Activated naive CD8-positive, alpha-beta T cell treated with anti-CD3 and anti-CD28 coated beads, Interleukin-2, amount 50 U/mL, for 16 hours (primary cell): Measurements from ENCODE around the gene CEBPZ.
"Not testable (repeated sequence)": the region's sequence is repeated elsewhere in the genome, so short reads cannot be mapped to it uniquely, and the experiment has no call there.

Source experiments
- DNase-seq: peaks from one replicate; pipeline ENCODE4 v3.0.0-alpha.2; 2020; ENCODE audit warnings: low read depth, low spot score

CEBPZ gene

DNA sequence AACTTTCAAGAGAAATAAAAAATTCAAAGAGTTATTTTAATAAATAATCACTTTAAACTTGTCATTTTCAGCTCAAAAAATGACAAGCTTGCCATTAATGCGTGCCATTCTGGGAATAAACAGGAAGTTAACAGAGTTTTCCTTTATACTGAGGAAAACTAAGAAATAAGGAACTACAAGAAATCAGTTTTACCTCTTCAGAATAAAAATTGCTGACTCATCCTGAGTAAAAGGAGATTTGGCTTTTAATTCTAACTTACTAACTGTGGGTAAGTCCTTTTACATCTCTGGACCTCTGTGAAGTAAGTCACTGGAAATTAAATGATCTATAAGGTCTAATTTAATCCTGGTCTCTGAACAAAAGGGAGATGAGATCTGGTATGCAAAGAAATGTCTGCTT is 16.1 kb downstream of the CEBPZ start:
- DNase-seq = no peak

DNA sequence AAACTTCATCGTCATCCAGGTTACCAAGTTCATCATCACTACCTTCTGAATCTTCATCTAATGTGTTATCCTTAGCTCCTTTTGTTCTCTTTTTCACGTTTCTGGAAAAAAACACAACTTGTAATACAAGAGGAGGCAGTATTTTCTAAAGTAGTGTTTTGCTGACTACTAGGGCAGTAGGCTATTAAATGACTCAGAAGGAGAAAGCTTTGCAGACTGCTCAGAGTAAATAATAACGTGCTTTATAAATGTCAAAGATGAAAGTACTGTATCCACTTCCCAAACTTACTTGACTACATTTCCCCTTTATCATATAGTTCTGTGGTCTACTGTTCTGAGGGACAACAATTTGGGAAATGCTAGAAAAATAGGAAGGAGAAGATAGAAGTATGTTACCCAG is 19.5 kb downstream of the CEBPZ start:
- DNase-seq = no peak

DNA sequence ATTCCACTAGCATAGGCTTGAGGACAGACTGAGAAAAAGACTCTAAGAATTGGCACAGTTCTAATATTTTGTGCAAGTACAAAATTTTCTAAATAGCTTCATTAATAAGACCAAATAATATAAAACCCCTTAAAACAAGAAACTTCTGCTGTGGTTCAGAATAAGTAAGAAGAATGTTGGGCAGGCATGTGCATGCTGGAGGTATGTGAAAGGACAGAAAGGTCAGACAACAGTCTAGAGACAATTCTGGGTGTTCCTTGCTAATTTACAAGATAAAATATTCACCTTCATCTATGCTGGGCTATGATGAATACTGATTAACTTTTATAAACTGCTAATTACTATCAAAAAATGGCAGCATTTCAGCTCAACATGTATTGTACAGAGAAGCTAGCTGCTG is 20.2 kb downstream of the CEBPZ start:
- no peak for DNase-seq

DNA sequence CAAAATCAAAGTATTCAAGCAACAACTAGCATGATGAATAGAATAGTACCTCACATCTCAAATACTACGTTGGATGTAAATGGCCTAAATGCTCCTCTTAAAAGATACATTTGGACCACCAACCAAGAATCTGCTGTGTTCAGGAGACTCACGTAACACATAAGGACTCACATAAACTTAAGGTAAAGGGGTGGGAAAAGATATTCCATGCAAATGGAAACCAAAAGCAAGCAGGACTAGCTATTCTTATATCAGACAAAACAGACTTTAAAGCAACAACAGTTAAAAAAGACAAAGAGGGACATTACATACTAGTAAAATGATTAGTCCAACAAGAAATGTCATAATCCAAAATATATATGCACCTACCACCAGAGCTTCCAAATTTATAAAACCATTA is 24.6 kb downstream of the CEBPZ start:
- not testable (repeated sequence) for DNase-seq

DNA sequence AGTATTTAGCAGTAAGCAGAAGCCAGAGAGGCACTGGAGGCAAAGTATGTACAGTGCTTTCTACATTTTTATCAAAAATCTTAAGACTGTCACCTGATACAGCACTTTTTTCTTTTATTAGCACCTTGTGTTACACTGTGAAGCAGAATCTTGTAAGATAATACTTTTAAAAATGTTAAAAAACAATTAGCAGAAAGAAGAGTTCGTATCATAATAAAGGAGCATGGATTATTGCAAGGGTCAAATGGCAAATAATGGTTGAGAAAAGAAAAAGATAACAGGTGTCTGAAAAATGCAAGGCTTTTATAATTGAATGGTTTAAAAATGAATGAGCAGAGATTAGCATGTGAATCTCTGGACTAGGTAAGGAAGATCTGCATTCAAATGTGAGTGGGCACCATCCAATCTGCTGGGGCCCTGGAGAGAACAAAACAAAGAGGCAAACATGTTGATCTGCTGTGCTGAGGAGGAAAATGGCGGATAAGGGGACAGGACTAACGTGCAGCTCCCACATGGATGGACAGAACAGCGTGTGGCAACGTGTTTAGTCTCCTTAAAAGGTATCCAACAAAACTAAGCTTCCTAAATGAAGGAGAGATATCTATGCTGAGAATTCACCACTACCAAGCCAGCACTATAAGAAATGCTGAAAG is 25.6 kb downstream of the CEBPZ start:
- DNase-seq = no peak

DNA sequence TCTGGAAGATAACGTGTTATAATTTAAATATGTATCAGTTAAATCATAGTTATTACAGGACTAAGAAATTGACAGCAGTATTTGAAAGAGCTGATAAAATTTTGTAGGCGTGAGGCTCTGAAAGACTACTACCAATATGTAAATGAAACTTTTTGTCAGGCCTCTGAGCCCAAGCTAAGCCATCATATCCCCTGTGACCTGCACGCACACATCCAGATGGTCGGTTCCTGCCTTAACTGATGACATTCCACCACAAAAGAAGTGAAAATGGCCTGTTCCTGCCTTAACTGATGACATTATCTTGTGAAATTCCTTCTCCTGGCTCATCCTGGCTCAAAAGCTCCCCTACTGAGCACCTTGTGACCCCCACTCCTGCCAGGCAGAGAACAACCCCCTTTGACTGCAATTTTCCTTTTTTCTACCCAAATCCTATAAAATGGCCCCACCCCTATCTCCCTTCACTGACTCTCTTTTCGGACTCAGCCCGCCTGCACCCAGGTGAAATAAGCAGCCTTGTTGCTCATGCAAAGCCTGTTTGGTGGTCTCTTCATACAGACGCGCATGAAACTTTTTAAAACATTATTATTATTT is 26.2 kb downstream of the CEBPZ start:
- not testable (repeated sequence) for DNase-seq

DNA sequence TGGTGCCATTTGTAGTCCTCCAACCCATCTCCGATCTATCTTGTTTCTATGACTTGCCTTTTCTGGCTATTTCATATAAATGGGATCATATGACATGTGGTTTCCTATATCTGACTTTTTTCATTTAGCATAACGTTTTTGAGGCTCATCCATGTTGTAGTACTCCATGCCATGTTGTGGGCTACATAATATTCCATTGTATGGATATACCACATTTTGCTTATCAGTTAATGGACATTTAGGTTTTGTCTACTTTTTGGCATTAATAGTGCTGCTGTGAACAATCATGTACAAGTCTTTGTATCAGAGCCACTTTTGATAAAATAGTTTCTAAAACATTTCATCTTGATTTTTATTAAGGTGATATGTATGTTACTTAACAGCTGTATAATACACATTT is 27.7 kb downstream of the CEBPZ start:
- DNase-seq = no peak

DNA sequence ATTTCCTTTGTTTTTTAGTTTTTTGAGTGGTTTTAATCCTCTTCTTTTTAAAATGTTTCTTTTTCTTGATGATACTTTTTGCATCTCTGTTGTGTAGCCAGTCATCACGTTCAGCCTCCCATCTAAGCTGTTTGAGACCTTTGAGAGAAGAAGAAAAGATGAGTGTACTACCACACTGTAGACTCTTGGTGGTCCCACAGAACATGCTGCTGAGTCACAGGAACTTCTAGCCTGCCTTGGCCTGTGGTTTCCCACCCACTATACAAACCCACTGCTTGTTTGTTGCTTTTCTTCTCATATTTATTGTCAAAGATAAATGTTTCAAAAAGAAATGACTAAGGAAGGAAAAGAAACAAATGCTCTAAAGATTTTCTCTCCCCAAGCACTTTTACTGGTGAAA is 29.6 kb downstream of the CEBPZ start:
- DNase-seq = no peak

DNA sequence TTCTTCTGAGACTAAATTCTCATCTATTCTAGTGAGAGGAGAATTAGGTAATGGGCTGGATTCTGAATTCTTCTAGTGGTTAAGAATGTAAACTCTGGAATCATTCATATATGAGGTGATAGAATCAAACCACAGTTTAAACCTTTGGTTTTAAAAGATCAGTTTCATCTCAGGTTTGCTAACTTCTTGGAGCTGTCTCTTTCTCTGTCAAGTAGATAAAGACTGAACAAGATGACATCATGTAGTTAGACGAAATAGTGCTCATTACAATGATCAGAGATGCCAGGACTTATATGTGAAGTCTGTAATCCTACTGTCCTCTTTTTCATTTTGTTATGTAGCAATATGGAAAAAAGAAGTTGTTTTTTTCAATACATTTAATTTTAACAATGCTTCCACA is 30.2 kb downstream of the CEBPZ start:
- DNase-seq = no peak

DNA sequence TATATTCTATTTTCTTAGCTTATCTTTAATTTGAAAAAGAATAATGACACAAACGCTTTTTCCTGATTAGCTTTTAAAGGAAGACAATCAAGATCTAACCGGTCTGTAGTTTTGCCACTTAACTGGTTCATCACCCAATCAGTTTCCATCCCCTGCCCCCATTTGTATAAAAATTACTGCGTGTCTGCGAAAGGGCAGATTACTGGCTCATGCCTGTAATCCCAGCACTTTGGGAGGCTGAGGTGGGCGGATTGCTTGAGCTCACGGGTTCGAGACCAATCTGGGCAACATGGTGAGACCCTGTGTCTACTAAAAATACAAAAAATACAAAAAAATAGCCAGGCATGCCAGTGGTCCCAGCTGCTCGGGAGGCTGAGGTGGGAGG is 32.7 kb downstream of the CEBPZ start:
- DNase-seq = no peak

DNA sequence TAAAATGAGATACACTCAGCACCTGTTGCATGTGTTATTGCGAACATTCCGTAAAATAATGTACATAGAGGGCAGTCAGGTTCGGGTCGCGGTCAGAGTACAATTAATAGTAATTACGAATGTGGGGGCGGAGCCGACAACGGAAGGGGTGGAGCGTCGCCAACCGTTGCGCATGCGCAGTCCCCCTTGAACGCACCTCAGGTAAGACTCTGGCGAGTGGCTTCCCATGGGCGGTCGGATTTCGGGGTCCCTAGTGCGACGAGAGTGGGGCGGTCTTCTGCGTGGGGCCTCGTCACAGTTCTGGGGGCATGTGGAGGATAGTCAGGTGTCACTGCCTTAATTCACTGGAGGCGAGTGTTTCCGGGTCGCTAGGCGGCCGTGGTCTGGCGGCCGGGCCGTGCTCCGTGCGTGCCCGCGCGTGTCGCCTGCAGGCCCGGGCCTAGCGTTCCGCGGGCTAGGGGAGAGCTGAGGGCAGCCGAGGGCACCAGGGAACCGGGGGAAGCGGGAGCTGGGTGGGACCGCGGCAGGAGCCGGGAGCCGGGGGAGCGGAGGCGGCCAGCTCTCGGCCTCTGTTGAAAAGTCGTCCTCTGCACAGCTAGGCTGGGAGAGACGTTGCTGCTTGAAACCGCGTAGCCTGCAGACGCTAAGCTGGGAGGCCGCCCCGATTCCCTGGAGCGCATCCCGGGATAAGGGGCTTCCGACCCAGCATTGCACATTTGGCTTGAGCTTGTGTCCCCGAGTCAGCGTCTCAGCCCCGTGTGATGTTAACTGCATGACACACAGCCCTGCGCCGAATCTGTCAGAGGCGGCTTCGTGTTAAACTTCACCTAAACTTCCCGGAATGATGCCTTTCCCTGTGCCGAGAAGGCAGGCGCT is 34.8 kb downstream of the CEBPZ start, which contains the start of gene CEBPZOS:
Gene CEBPZOS, plus strand, starts transcription at position 177 of the 876 bp plus-strand sequence. CDS start 3,209 bp downstream, outside the sequence.
- peak; percentile 75 for DNase-seq

DNA sequence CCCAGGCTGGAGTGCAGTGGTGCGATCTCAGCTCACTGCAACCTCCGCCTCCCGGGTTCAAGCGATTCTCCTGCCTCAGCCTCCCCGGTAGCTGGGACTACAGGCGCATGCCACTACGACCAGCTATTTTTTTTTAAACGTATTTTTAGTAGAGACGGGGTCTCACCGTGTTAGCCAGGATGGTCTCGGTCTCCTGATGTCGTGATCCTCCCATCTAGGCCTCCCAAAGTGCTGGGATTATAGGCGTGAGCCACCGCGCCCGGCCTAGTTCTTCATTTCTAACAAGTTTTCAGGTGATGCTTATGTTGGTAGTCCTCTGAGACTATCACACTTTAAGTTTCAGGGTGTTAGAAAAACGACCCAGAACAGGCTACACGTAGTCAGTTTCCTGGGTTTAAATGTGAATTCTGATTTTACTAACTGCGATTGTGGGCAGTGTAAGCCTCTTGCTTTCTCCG is 35.5 kb downstream of the CEBPZ start:
- not testable (repeated sequence) for DNase-seq

DNA sequence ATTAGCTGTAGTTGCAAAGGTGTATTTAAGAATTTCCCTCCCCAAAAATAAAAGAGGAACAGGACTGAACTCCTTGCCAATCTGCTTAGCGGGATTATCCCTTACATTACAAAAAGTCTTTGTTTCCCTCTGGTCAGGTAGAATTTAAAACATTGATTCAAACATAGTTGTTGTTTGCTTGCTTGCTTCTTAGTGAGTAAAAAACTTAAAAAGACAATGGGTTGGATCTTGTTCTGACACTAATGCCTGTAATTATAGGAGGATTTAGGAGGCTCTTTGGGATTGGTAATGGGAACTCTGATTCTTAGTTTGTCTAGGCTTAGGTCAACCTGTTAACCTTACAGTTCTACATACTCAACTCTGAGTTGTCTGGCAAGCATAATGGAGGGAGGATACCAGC is 38.8 kb downstream of the CEBPZ start:
- DNase-seq = no peak

DNA sequence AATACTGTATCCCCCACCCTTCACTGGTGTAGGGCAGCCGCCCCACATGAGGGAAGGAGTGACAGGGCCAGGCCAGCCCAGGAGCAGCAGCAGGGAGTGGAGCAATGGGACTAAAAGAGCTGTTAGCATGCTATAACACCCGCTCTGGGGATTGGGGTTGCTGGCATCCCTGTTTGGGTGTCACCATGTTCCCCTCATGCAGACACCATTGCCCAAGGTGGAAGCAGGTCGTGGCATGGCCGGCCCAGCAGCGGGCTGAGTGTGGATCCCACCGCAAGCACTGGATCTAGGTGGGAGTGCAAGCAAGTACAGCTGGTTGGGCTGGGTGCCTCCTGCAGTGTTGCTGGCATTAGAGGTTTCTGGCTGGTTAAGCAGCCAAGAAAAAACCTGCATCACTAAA is 39.6 kb downstream of the CEBPZ start:
- DNase-seq = no peak

DNA sequence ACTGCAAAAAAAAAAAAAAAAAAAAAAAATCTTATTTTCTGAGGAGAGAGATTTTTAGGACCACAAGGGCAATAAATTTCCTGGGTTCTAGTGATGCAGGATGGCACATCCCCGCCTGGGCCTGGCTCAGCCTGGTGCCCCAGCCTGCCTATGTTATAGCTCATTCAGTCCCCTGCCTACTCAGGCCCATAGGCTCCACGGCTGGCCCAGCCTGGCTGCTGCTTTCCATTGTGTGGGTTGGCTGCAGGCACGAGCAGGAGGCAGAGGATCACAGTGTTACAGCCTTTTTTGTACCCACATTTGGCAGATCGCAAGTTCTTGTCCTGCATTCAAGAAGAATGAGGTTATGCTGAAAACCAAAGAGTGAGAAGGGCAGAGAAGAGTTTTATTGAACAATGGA is 40.1 kb downstream of the CEBPZ start:
- DNase-seq = no peak

DNA sequence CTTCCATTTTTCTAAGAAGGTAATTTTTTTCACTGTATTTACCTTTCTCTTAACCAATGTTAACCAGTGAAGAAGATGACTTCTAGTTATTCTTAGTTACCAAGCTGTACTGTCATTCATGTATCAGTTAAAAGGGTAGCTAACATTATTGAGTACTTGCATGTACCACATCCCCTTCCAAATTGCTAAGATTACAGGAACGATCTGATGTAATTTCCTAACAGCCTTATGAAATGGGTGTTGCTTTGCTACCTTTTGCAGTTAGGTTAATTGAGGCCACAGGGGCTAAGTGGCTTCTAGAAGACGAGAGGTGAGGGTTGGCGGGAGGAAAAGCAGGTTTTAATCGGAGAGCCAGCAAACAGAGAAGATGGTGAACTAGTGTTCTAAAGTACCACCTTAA is 41.1 kb downstream of the CEBPZ start:
- no peak for DNase-seq

DNA sequence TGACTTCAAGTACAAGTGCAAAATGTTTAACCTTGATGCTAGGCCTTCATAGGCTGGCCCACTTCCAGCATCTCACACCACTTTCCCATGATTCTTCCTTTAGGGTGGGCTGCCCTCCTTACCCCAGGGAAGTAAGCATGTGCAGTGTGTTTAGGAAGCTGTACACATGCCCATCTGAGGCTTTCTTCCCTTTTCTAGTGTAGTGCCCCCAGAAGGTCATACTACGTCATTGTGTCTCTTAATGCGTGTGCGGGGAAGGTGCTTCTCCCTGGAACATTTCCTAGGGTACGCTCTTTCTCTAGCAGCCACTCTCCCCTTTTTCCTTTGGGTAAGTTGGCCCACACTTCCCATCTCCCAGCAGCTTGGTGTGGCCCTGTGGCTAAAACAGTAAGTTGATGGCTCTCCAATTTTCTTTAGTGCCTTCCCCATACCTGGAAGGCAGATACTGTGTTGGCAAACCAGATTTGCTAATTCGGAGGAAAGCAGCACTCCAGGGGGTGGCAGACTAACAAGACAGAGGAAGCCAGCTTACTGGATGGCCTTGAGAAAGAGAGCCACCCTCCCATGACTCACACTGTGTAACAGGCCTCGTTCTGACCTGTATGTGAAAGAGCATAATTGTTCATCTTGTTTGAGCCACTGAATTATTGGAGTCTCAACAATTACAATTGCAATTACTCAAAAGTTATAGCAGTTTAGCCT is 41.8 kb downstream of the CEBPZ start:
- DNase-seq = no peak

DNA sequence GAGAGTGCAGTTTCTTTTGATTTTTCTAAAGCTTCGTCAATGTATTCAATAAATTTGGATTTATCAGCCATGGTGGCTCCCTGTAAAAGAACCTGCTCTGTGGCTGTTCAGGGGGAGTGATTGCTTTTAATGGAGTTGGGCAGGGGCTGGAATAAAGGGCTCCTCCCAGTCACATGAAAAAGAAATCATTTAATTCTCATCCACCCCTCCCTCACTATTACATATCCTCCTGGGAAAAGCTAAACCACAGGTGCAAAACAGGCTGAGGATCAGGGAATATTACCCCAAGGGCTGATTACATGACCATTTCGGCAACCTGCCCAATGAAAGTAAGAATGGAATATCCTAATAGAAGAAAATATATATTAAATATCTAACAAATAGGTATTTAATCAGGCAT is 42.8 kb downstream of the CEBPZ start, which contains the start of gene SULT6B1:
Gene SULT6B1, minus strand, starts transcription at position 101 of the 400 bp plus-strand sequence. Its CDS starts 30 bp downstream, at position 71.
- no peak for DNase-seq

DNA sequence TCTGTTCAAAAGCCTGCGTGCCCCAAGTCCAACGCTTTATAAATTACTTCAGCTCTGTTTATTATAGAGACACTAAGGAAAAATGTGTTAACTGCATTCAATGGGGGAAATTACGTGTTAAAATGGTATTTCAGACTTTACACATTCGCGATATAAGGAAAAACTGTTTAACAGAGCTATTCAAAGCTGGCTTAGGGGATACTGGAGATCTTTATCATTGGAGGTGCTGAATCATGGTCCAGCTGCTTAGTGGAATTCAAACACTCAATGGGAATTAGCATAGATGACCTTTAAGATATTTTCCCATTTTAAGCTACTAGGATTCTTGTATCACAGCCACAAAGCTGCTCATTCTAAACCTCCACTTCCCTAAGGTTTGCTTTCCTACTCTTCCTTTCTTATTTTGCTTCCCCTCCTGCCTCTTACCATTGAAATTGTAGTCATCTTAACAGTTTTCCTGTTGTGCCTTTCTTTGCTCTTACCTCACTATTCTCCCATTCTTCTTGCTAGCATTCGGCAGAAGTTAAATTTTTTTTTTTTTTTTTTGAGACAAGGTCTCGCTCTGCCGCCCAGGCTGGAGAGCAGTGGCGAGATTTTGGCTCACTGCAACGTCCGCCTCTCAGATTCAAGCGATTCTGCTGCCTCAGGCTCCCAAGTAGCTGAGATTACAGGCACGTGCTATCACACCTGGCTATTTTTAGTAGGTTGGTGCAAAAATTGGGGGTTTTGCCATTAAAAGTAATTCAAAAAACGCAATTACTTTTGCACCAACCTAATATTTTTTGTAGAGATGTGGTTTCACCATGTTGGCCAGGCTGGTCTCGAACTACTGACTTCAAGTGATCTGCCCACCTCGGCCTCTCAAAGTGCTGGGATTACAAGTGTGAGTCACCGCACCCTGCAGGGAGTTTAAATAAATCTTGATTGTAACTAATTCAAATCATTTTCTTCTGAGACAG is 49.4 kb downstream of the CEBPZ start:
- no peak for DNase-seq

DNA sequence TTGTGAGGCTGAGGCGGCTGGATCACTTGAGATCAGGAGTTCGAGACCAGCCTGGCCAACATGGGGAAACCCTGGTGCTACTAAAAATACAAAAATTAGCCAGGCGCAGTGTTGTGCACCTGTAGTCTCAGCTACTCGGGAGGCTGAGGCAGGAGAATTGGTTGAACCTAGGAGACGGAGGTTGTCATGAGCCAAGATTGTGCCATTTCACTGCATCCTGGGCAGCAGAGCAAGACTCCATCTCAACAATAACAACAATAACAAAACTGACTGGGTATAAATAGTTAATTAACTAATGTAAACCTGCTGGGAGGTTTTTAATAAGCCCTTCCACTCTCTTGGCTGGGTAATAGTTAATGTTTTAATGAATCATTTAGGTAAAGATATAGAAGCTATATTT is 50.8 kb downstream of the CEBPZ start:
- DNase-seq = no peak
